HEK293 (cell line): ENCODE results near the gene RCOR1.
"Not testable (repeated sequence)": the region's sequence is repeated elsewhere in the genome, so short reads cannot be mapped to it uniquely, and the experiment has no call there.

ENCODE experiments used
- CTCF ChIA-PET: fragments of 350-600 bp; formaldehyde crosslinking; extraction: SDS; loops from one replicate; lab custom pipeline; 2021; ENCODE audit warnings: antibody characterized with exemption; lab: Yijun Ruan, JAX
- POLR2A ChIA-PET: fragments of 300-600 bp; formaldehyde crosslinking; extraction: SDS; loops from one replicate; lab custom pipeline; 2020; ENCODE audit warnings: antibody characterized with exemption, inconsistent platforms; lab: Yijun Ruan, JAX
- H3K27ac ChIP-seq: fragments of 200-500 bp; sonication (Bioruptor generic); 2 replicates; pipeline ENCODE4 v1.5.1; 2014; ENCODE audit warnings: low read depth, low read length, control low read depth, inconsistent platforms; ENCODE audit errors: extremely low read depth
- H3K36me3 ChIP-seq, 2 experiments: fragments of 200-500 bp in 1 of 2; sonication (Bioruptor generic) in 1 of 2; 1 replicate in 1 of 2; 2 replicates in 1 of 2; pipeline ENCODE4 v1.5.1; 2014 to 2017; ENCODE audit warnings: inconsistent platforms in 2 of 2, low read length in 2 of 2; ENCODE audit not compliant: control insufficient read depth in 2 of 2, insufficient read depth in 1 of 2
- H3K4me1 ChIP-seq: fragments of 200-500 bp; sonication (Bioruptor generic); 2 replicates; pipeline ENCODE4 v1.5.1; 2014; ENCODE audit warnings: mild to moderate bottlenecking, low read length, inconsistent platforms; ENCODE audit not compliant: control insufficient read depth, insufficient read depth
- H3K4me3 ChIP-seq: 2 replicates; pipeline ENCODE4 v1.5.1; 2011; ENCODE audit warnings: low read depth, mild to moderate bottlenecking, control low read depth, low read length, moderate library complexity
- H3K9me3 ChIP-seq: fragments of 200-500 bp; sonication (Bioruptor generic); 2 replicates; pipeline ENCODE4 v1.5.1; 2014; ENCODE audit warnings: low read depth, low read length, inconsistent platforms; ENCODE audit not compliant: control insufficient read depth, insufficient read depth
- GFI1B ChIP-seq: fragments of 450-650 bp; formaldehyde crosslinking; IDR thresholded peaks from 2 replicates; pipeline ENCODE4 v1.5.1; 2016; ENCODE audit warnings: missing biosample characterization, missing genetic modification characterization
- GLIS1 ChIP-seq: fragments of 450-650 bp; formaldehyde crosslinking; IDR thresholded peaks from 2 replicates; pipeline ENCODE4 v1.5.1; 2016; ENCODE audit warnings: missing biosample characterization, missing genetic modification characterization
- KLF7 ChIP-seq: fragments of 450-650 bp; formaldehyde crosslinking; IDR thresholded peaks from 2 replicates; pipeline ENCODE4 v1.5.1; 2016; ENCODE audit warnings: missing biosample characterization, missing genetic modification characterization, borderline replicate concordance
- MZF1 ChIP-seq: fragments of 450-650 bp; formaldehyde crosslinking; IDR thresholded peaks from 2 replicates; pipeline ENCODE4 v1.5.1; 2017; ENCODE audit warnings: missing biosample characterization, missing genetic modification characterization, borderline replicate concordance
- PRDM1 ChIP-seq: fragments of 450-650 bp; formaldehyde crosslinking; IDR thresholded peaks from 2 replicates; pipeline ENCODE4; 2016; ENCODE audit warnings: missing biosample characterization, missing genetic modification characterization
- SETDB1 ChIP-seq: IDR thresholded peaks from one replicate; pipeline ENCODE4 v1.6.1; 2017; ENCODE audit warnings: mild to moderate bottlenecking, low read length, moderate library complexity, mixed read lengths; ENCODE audit not compliant: insufficient read length
- ZNF121 ChIP-seq: fragments of 450-650 bp; formaldehyde crosslinking; IDR thresholded peaks from 2 replicates; pipeline ENCODE4 v1.5.1; 2016; ENCODE audit warnings: missing biosample characterization, missing genetic modification characterization
- ZNF132 ChIP-seq: fragments of 450-650 bp; formaldehyde crosslinking; IDR thresholded peaks from 2 replicates; pipeline ENCODE4 v1.5.1; 2017; ENCODE audit warnings: missing biosample characterization, missing genetic modification characterization, borderline replicate concordance
- ZNF23 ChIP-seq: fragments of 450-650 bp; formaldehyde crosslinking; IDR thresholded peaks from 2 replicates; pipeline ENCODE4 v1.5.1; 2016; ENCODE audit warnings: missing biosample characterization, missing genetic modification characterization, borderline replicate concordance
- ZNF280C ChIP-seq: fragments of 450-650 bp; formaldehyde crosslinking; IDR thresholded peaks from 2 replicates; pipeline ENCODE4 v1.5.1; 2016; ENCODE audit warnings: missing biosample characterization, missing genetic modification characterization
- ZNF280D ChIP-seq: fragments of 450-650 bp; formaldehyde crosslinking; IDR thresholded peaks from 2 replicates; pipeline ENCODE4 v1.5.1; 2016; ENCODE audit warnings: missing biosample characterization, missing genetic modification characterization
- ZNF302 ChIP-seq: fragments of 450-650 bp; formaldehyde crosslinking; IDR thresholded peaks from 2 replicates; pipeline ENCODE4 v1.5.1; 2016; ENCODE audit warnings: missing biosample characterization, missing genetic modification characterization, low read depth
- ZNF311 ChIP-seq: fragments of 450-650 bp; formaldehyde crosslinking; IDR thresholded peaks from 2 replicates; pipeline ENCODE4 v1.5.1; 2017; ENCODE audit warnings: missing biosample characterization, missing genetic modification characterization, borderline replicate concordance
- ZNF366 ChIP-seq: fragments of 450-650 bp; formaldehyde crosslinking; conservative IDR thresholded peaks from 2 replicates; pipeline ENCODE4 v1.5.1; 2016; ENCODE audit warnings: missing biosample characterization, missing genetic modification characterization
- ZNF501 ChIP-seq: fragments of 450-650 bp; formaldehyde crosslinking; IDR thresholded peaks from 2 replicates; pipeline ENCODE4 v1.5.1; 2016; ENCODE audit warnings: missing biosample characterization, missing genetic modification characterization
- ZNF514 ChIP-seq: fragments of 450-650 bp; formaldehyde crosslinking; IDR thresholded peaks from 2 replicates; pipeline ENCODE4 v1.5.1; 2016; ENCODE audit warnings: missing biosample characterization, missing genetic modification characterization
- ZNF548 ChIP-seq: fragments of 450-650 bp; formaldehyde crosslinking; IDR thresholded peaks from 2 replicates; pipeline ENCODE4 v1.5.1; 2016; ENCODE audit warnings: missing biosample characterization, missing genetic modification characterization
- ZNF580 ChIP-seq: fragments of 450-650 bp; formaldehyde crosslinking; IDR thresholded peaks from 2 replicates; pipeline ENCODE4 v1.5.1; 2016; ENCODE audit warnings: missing biosample characterization, missing genetic modification characterization
- ZNF660 ChIP-seq: fragments of 450-650 bp; IDR thresholded peaks from 2 replicates; pipeline ENCODE4 v1.5.1; 2018; ENCODE audit warnings: missing biosample characterization, mild to moderate bottlenecking, missing genetic modification characterization
- ZNF707 ChIP-seq: fragments of 450-650 bp; formaldehyde crosslinking; IDR thresholded peaks from 2 replicates; pipeline ENCODE4 v1.5.1; 2016; ENCODE audit warnings: missing biosample characterization, missing genetic modification characterization
- ZNF76 ChIP-seq: fragments of 450-650 bp; formaldehyde crosslinking; IDR thresholded peaks from 2 replicates; pipeline ENCODE4; 2016; ENCODE audit warnings: low read depth, missing biosample characterization, missing genetic modification characterization, borderline replicate concordance

Gene RCOR1

GRCh38 chr14:102765770-102766169 lies 173.3 kb downstream of the RCOR1 start:
- CTCF ChIA-PET = not testable (repeated sequence)
- TF ChIP-seq ZNF366 (tag by site-specific recombination) = 0 out of 2 replicates have a peak, but pooled peaks have one; percentile 51
- TF ChIP-seq PRDM1 = peak; percentile 86
- TF ChIP-seq, all 188 proteins: peak for 2; not testable (repeated sequence) for 186
- H3K9me3 ChIP-seq, H3K36me3 ChIP-seq, H3K27ac ChIP-seq, H3K4me1 ChIP-seq, H3K4me3 ChIP-seq: not testable (repeated sequence)
- POLR2A ChIA-PET = interaction anchor here (0.7 kb wide), 1 partner anchor 304 kb away, joined by 10 read pairs; no protein-coding TSS in a partner anchor

- ChIA-PET CTCF (interaction anchor here (0.6 kb wide), 1 partner anchor 75 kb away, joined by 4 read pairs; no protein-coding TSS in a partner anchor), POLR2A (no interaction called here)
- Histone ChIP-seq H3K36me3 (no peaks in the 10 kb centered on the region), H3K4me1 (no peaks in the 10 kb centered on the region), H3K27ac (no peak overlapping the region), H3K4me3 (no peak overlapping the region), H3K9me3 (no peaks in the 10 kb centered on the region)
- TF ChIP-seq KLF7 (no peak), ZNF132 (tag by site-specific recombination) (no peak), ZNF514 (no peak), ZNF302 (tag by site-specific recombination) (no peak), GFI1B (tag by site-specific recombination) (no peak), ZNF280C (tag by site-specific recombination) (no peak), PRDM1 (no peak), ZNF501 (tag by site-specific recombination) (no peak), ZNF121 (tag by site-specific recombination) (no peak), ZNF660 (no peak), SETDB1 (no peak), ZNF311 (tag by site-specific recombination) (no peak), MZF1 (tag by site-specific recombination) (no peak), ZNF280D (no peak), ZNF76 (tag by site-specific recombination) (no peak), ZNF23 (tag by site-specific recombination) (no peak), ZNF548 (no peak), GLIS1 (tag by site-specific recombination) (no peak), ZNF707 (no peak), ZNF580 (tag by site-specific recombination) (no peak)
Observed at GRCh38 chr14:102768223-102769048, 176.0 kb downstream of the RCOR1 start.
